ENCODE measurements around the gene NOVA2.

NOVA2 gene

GRCh38 chr19:46016426-46017094 lies 42.9 kb upstream of the NOVA2 start:
- Histone ChIP-seq H3K9me3 (no peaks in the 10 kb centered on the region), H3K36me3 (peaks cover 0 to 3% (median 0%) of the 10 kb centered on the region in 3 donors), H3K27me3 (peaks cover 0 to 10% of the 10 kb centered on the region in 2 donors), H3K4me3 (peak overlapping the region; percentile 60 to 69), H3K27ac (peak overlapping the region; percentile 31 to 54), H3K4me1 (peaks cover 0 to 28% (median 22%) of the 10 kb centered on the region in 4 donors)
- peak; percentile 68 to 87 for DNase-seq
- intact Hi-C loops (cut with DNase I; ENCODE audit: low total_unique reads): loop anchor here (10.0 kb wide), 1 partner anchor 132 kb away; the partner anchor contains the start of gene IRF2BP1
- TF ChIP-seq, protein P1, sequence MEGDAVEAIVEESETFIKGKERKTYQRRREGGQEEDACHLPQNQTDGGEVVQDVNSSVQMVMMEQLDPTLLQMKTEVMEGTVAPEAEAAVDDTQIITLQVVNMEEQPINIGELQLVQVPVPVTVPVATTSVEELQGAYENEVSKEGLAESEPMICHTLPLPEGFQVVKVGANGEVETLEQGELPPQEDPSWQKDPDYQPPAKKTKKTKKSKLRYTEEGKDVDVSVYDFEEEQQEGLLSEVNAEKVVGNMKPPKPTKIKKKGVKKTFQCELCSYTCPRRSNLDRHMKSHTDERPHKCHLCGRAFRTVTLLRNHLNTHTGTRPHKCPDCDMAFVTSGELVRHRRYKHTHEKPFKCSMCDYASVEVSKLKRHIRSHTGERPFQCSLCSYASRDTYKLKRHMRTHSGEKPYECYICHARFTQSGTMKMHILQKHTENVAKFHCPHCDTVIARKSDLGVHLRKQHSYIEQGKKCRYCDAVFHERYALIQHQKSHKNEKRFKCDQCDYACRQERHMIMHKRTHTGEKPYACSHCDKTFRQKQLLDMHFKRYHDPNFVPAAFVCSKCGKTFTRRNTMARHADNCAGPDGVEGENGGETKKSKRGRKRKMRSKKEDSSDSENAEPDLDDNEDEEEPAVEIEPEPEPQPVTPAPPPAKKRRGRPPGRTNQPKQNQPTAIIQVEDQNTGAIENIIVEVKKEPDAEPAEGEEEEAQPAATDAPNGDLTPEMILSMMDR (IDR thresholded peaks at IDR 0.05): peak; percentile 57 to 93

DNA sequence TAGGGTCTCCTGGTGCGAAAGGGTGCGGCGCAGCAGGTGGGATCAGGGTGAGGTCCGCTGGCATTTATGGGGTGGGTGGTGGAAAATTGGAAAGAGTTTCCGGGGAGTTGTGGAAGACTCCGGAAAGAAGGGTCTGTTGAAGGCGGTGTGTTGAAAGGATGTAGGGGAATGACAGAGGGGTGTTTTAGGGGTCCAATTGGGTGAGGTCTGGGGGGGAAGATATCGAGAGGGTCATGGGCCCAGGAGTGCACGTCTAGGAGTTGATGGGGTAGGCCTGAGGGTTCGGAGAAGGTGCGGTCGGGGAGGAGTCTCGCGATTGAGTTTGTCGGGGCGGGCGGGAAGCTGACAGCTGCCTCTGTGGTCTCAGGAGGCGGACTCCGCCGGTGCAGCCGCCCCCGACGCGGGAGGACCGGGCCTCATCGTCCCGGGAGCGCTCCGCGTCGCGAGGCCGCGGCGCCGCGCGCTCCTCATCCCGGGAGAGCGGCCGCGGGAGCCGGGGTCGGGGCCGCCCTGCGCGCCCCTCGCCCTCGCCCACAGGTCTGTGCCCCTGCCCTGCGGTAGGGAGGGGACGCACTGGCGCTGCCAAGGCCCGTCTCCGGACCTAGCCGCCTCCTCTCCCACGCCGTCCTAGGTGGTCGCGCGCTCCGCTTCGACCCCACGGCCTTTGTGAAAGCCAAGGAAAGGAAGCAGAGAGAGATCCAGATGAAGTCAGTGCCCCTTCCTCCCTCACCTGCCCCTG lies 42.2 kb upstream of the NOVA2 start:
- intact Hi-C loops (cut with DNase I; ENCODE audit: low total_unique reads): loop anchor here (10.0 kb wide), 1 partner anchor 131 kb away; the partner anchor contains the start of gene IRF2BP1
- Histone ChIP-seq H3K27ac (peak overlapping the region; percentile 31 to 54), H3K4me3 (peak overlapping the region; percentile 60 to 69), H3K4me1 (peaks cover 0 to 28% (median 22%) of the 10 kb centered on the region in 4 donors), H3K27me3 (peaks cover 0 to 10% of the 10 kb centered on the region in 2 donors), H3K36me3 (peaks cover 0 to 3% (median 0%) of the 10 kb centered on the region in 3 donors), H3K9me3 (no peaks in the 10 kb centered on the region)
- no peak for DNase-seq
- TF ChIP-seq, protein P1 (IDR thresholded peaks at IDR 0.05): no peak

- no peaks in the 10 kb centered on the region for H3K9me3 ChIP-seq
- peaks cover 0 to 28% (median 22%) of the 10 kb centered on the region in 4 donors for H3K4me1 ChIP-seq
- intact Hi-C loops (cut with DNase I; ENCODE audit: low total_unique reads): loop anchor here (10.0 kb wide), 1 partner anchor 130 kb away; the partner anchor contains the start of gene IRF2BP1
- peaks cover 0 to 10% of the 10 kb centered on the region in 2 donors for H3K27me3 ChIP-seq
- peak overlapping the region; percentile 60 to 69 for H3K4me3 ChIP-seq
- DNase-seq: peak in 1 of 2 donors; percentile 48
- H3K36me3 ChIP-seq: peaks cover 0 to 3% (median 0%) of the 10 kb centered on the region in 3 donors
- H3K27ac ChIP-seq: no peak overlapping the region
- TF ChIP-seq, protein P1 (IDR thresholded peaks at IDR 0.05): no peak
These were observed 41.4 kb upstream of the NOVA2 start for GRCh38 chr19:46014941-46015686.

DNA sequence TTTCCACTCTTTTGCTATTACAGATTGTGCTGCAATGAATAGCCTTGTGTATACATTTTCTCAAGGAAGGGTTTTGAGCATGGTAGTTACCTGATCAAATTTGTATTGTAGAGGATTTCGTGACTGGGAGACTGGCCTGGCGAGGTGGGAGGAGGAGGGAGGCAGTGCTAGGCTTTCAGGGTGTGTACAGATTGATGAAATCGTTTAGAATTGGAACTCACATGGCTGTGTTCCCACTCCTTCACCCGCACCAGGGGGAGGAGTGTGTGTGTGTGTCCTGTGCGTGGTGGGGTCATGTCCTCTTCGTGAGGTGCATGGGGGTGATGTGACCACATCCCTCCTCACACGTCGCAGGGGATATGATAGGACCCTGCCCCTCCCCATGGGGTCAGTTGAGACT lies 40.9 kb upstream of the NOVA2 start:
- Histone ChIP-seq H3K4me3 (peak overlapping the region; percentile 60 to 69), H3K4me1 (peaks cover 0 to 28% (median 22%) of the 10 kb centered on the region in 4 donors), H3K36me3 (peaks cover 0 to 3% (median 0%) of the 10 kb centered on the region in 3 donors), H3K27me3 (peaks cover 0 to 10% of the 10 kb centered on the region in 2 donors), H3K9me3 (no peaks in the 10 kb centered on the region), H3K27ac (no peak overlapping the region)
- DNase-seq: no peak
- intact Hi-C loops (cut with DNase I; ENCODE audit: low total_unique reads): loop anchor here (10.0 kb wide), 1 partner anchor 130 kb away; the partner anchor contains the start of gene IRF2BP1
- TF ChIP-seq, protein P1 (IDR thresholded peaks at IDR 0.05): no peak
